Ishikawa (cell line): ENCODE data around the gene CARMIL3.

Source experiments
- MAX ChIP-seq: IDR thresholded peaks from 2 replicates; pipeline ENCODE4 v1.6.1; 2012
- RAD21 ChIP-seq: IDR thresholded peaks from 2 replicates; pipeline ENCODE4 v1.6.1; 2012; ENCODE audit warnings: low read depth
- REST ChIP-seq: IDR thresholded peaks from 2 replicates; pipeline ENCODE4 v1.6.1; 2012; ENCODE audit warnings: low read depth, mild to moderate bottlenecking
- TAF1 ChIP-seq: IDR thresholded peaks from 2 replicates; pipeline ENCODE4 v1.6.1; 2012; ENCODE audit warnings: low read depth, mild to moderate bottlenecking
- TEAD4 ChIP-seq: IDR thresholded peaks from 2 replicates; pipeline ENCODE4 v1.6.1; 2012

GRCh38 chr14:24095271-24096068 is 43.7 kb downstream of the CARMIL3 start:
- TF ChIP-seq TAF1 (no peak), MAX (no peak), RAD21 (no peak), TEAD4 (no peak), REST (no peak)
